HG02970 (cell line): Measurements from ENCODE around the gene ZNF880.
"Not testable (repeated sequence)": the region's sequence is repeated elsewhere in the genome, so short reads cannot be mapped to it uniquely, and the experiment has no call there.

Source experiments
- ATAC-seq: cut with Tn5 transposase; IDR thresholded peaks from one replicate; pipeline ENCODE4 v1.9.1; 2021; ENCODE audit warnings: mild to moderate bottlenecking, moderate library complexity, moderate number of reproducible peaks; ENCODE audit not compliant: unreplicated experiment, low FRiP score

Gene ZNF880

DNA sequence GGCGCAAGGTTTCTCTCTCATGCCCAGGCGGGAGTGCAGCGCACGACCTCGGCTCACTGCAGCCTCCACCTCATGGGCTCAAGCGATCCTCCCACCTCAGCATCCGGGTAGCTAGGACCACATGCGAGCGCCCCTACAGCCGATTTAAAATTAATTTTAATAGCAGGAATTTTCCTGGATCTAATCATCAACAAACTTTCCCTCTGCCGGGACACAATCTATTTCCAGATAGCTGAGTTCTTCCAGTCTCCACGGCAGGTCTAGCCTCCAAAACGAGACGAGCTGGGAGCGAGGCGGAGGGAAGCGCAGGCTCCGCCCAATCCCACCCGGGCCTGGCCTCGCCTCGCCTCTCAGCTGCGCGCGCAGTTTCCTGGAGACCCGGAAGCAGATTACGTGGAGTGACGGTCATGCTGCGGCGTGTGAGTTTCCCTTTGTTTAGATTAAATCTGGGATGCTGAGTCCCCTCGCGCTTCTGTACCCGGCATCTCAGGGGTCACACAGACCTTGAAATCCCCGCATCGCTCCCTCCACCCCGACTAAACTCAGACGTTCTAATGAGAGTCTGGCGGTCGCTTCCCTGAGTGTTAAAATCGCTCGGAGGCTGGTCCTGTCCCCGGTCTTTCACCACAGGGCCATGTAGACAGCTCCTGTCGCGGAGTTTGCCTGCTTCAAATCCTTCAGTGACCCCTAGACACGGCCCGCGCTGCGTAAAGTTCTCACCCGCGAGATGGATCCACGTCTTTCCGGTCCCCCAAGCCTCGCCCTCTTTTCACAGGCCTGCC lies at the start of gene ZNF880:
TSS of gene ZNF880 (plus strand) at position 365 of the 782 bp plus-strand sequence. CDS start at position 408, 43 bp downstream.
- ATAC-seq, result peak; percentile 51

DNA sequence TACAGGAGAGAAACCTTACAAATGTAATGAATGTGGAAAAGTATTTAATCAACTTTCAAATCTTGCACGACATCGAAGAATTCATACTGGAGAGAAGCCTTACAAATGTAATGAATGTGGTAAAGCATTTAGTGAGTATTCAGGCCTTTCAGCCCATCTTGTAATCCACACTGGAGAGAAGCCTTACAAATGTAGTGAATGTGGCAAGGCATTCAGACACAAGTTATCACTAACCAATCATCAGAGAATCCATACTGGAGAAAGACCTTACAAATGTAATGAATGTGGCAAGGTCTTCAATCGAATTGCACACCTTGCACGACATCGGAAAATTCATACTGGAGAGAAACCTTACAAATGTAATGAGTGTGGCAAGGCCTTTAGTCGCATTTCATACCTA lies 47.3 kb upstream of the ZNF880 start:
- ATAC-seq, result no peak

DNA sequence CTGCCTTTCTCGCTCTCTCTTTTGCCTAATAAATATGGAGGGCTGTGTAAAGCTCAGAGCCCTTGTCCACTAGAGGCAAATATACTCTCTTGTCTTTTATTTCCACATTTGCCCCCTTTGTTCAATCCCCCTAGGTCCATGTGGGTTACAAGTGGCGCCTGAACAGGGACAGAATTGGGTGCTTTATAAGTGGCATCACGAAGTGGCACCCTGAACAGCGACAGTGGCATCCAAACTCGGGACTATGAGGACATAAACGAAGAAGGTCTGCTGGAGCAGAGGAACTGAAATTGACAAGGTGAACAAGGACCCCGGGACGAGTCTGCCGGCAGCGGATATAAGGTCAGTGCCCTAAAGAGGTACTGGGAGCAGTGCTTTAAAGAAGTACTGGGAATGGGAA lies 38.0 kb upstream of the ZNF880 start:
- no peak for ATAC-seq

DNA sequence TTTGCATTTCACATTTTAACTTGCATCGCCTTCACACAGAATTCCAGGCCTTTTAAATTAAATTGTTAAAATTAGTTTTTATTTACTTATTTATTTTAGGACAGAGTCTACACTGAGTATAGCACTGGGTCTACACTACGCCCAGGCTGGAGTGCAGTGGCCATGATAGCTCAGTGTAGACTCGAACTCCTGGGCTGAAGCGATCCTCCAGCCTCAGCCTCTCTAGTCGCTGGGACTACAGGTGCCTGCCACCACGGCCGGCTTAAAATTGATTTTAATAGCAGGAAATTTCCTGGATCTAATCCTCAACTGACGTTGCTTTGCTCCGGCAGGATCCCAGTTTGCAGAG lies 34.0 kb upstream of the ZNF880 start:
- peak; percentile 25 for ATAC-seq

DNA sequence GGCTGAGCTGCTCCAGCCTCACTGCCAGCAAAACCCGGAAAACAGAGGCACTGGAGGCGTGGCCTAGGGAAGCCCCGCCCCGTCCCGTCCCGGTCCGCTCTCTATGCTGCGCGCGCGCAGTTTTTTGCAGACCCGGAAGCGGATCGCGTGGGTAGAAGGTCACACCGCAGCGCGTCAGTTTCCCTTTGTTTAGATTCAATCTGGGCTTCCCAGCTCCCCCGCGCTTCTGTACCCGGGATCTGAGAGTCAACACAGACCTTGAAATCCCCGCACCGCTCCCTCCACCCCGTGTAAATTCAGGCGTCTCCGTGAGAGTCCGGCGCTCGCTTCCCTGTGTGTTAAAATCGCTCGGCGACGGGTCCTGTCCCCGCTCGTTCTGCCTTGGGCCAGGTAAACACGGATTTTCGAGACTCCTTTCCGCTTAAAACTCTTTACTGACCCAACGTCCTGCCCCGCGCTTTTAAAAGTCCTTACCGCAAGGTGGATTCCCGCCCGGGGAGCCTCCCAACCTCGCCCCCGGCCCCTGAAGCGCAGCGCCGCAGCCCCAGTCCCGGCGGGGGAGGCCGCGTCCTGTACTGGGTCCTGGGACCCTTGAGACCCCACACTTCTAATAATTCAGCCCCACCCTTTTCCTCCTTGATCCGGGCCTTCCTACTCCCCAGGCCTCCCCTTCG lies 33.5 kb upstream of the ZNF880 start, which contains the start of gene ZNF610:
TSS of gene ZNF610 (plus strand) at position 127 of the 674 bp plus-strand sequence. CDS start 12,930 bp downstream, outside the sequence.
- ATAC-seq, result peak; percentile 81

DNA sequence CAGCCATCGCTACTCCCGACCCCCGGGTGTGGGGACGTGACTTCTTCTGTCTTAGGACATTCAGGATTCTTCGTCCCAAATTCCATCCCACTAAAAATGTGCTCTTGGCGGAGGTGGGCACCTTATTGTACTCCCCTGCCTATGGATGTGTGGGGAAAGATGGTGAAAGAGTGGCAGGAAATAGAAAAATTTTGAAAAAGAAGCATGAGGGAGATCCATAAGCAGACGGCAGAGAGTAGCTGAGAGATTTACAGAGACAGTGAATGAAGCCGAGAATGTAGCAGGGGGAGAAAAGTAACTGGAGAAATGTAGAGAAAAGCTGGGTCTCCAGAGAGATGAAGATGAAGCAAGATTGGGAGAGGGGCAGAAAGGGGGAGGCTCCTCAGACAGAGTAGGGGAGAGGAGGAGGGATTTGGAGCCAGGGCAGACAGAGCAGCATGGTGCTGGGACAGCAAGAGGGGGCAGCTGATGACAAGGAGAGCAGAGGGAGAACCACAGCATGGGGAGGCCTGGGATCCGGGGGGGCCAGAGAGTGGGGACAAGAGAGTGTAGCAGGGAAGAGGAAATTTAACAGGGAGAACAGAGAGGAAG lies 32.8 kb upstream of the ZNF880 start:
- no peak for ATAC-seq

DNA sequence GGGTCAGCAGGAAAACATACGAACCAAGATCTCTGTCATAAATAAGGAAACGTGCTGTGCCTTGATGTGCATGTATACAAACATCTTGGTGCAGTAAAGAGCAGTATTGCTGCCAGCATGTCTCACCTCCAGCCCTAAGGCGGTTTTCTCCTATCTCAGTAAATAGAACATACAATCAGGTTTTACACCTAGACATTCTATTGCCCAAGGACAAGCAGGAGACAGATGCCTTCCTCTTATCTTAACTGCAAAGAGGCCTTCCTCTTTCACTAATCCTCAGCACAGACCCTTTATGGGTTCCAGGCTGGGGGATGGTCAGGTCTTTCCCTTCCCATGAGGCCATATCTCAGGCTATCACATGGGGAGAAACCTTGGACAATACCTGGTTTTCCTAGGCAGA lies 30.7 kb upstream of the ZNF880 start:
- ATAC-seq, result not testable (repeated sequence)

DNA sequence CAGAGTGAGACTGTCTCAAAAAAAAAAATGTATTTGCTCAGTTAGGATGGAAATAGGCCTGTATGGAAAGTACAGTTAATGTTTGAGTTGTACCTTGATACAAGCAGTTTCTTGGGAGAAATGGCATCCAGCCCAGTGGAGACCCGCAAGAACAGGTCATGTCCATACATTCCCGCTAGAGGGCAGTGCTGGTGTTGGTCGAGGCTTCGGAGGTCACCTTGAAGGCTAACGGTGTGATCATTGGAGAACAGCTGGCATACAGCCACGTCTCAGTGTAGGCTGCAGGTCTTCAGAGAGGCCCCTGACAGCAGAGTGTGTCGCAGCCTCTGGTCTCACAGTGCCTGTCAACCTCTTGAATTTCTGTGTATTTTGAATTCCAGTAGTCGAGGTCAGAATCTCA lies 26.2 kb upstream of the ZNF880 start:
- no peak for ATAC-seq

DNA sequence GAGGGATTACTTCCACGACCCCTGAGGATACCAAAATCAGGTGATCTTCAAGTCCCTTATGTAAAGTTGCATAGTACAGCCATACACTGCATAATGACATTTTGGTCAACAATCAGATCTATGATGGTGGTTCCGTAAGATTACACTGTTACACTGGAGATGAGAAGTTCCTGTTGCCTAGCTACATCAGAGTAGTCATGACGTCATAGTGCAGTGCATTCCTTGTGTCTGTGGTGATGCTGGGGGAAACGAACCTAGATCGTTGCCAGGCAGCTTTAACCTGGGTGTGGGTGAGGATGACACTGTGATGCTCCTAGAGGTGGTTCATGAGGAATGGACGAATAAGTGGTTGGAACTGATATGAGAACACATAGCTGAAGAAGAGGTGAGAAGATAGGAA lies 24.6 kb upstream of the ZNF880 start:
- no peak for ATAC-seq

DNA sequence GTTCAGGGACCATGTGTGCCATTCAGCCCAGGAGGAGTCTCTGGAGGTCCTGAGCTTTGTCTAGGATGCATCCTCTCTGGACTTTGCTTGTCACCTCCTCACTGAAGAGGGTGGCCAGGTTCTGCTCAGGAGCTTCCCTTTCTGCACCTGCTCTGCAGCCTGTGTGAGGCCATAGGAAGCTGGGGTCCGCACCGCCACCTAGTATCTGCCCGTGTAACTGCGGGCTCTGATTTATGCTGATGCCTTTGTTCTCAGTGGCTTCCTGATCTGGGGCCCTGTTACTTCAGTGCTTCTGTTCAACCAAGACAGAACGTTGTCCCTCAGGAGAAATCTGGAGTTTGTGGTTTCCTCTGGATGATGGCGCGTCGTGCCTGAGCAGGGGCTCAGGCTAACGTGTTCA lies 18.2 kb upstream of the ZNF880 start:
- ATAC-seq, result no peak

DNA sequence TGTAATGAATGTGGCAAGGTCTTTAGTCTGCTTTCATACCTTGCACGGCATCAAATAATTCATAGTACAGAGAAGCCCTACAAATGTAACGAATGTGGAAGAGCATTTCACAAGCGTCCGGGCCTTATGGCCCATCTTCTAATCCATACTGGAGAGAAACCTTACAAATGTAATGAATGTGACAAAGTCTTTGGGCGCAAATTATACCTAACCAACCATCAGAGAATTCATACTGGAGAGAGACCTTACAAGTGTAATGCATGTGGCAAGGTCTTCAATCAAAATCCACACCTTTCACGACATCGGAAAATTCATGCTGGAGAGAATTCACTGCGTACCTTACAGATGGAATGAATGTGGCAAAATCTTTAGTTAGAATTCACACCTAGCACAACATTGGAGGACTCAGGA lies 3.3 kb upstream of the ZNF880 start:
- ATAC-seq, result no peak

DNA sequence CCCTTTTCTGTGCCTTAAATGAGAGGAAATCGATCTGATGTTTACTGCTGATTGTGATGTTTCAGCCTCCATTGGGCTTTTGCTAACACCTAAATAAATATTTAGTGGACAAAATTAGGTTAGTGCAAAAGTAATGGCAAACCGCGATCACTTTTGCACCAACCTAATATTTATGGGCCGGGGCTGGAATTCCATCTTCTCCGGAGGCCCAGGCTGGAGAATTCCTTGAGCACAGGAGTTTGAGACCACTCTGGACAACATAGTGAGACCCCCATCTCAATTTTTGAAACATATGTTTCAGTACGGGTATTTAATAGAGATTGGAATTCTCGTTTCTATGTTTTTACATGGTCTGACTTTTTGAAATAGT lies 603 bp downstream of the ZNF880 start:
- no peak for ATAC-seq

DNA sequence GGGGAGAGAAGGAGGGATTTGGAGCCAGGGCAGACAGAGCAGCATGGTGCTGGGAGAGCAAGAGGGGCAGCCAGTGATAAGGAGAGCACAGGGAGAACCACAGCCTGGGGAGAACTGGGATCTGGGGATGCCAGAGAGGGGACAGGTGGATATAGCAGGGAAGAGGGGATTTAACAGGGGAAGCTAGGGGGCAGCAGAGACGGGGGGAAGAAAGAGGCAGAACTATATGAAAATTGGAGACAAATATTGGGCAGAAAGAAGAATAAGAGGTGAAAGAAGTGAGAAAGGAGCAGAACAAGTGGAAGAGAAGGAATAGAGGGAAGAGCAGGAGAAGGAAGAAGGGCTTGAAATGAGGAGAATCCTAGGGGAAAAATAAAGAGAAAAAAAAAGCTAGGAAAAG lies 21.4 kb downstream of the ZNF880 start:
- ATAC-seq, result no peak

DNA sequence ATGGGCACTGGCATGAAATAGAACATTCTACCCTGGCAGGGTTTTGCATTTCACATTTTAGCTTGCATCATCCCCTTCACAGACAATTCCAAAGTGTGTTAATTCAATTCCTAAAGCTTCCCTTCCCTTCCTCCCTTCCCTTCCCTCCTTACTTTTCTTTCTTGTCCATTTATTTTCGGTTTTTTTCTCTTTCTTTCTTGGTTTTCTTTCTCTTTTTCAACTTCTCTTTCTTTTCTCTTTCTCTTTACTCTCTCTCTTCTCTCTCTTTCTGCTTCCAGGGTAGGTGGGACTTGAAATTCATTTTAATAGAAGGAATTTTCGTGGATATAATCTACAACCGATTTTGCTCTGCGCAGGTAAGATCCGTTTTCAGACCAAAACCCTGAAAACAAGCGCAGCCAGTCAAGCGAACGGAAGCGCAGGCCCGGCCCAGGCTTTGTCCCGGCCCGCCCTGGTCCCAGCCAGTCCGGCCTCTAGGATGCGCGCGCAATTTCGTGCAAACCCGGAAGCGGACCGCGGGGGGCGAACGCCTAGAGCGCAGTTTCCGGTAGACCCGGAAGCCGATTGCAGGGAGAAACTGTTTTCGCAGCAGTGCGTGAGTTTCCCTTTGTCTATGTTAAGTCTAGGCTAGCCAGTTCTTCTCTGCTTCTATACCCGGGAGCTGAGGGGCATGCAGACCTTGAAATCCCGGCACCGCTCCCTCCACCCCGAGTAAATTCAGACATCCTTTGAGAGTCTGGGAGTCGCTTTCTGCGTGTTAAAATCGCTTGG lies 27.8 kb downstream of the ZNF880 start, which contains the start of gene ZNF528:
TSS of gene ZNF528 (plus strand) at position 540 of the 771 bp plus-strand sequence. CDS start 4,165 bp downstream, outside the sequence.
- no peak for ATAC-seq

DNA sequence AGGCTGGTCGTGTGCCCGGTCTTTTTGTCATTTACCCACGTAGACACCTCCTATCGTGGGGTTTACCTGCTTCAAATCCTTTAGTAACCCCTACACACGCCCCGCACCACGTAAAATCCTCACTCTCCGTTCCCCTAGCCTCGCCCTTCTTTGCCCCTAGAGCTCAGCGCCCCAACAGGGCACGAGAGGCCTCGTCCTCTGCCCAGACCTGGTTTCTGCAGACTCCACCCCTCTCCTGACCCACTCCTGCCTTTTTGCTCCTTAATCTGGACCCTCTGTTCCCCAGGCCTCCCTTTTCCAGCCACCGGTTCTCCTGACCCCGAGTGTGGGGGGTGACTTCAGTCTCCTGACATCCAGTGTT lies 28.3 kb downstream of the ZNF880 start:
- ATAC-seq, result no peak

DNA sequence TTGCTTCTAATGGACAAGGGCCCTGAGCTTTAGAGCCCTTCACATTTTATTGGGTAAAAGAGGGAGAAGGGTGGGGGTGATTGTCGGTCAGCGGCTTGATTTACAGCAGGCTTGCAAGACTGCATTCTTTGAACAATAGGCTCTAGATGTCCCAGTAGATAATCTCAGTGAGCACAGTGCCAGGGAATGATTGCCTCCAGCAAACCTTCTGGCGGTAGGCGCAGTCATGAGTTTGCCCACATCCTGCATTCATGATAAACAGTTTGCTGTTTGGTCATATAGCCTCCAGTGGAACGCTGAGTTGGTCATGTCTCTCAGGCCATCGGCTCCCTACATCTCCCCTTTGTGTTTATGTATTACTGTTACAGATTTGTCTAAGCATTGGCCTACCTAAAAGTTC lies 40.6 kb downstream of the ZNF880 start:
- no peak for ATAC-seq

DNA sequence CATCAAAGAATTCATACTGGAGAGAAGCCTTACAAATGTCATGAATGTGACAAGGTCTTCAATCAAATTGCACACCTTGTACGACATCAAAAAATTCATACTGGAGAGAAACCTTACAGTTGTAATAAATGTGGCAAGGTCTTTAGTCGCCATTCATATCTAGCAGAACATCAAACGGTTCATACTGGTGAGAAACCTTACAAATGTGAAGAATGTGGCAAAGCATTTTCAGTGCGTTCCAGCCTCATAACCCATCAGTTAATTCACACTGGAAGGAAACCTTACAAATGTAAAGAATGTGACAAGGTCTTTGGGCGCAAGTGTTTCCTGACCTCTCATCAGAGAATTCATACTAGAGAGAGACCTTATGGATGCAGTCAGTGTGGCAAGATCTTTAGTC lies 46.0 kb downstream of the ZNF880 start:
- ATAC-seq, result no peak

DNA sequence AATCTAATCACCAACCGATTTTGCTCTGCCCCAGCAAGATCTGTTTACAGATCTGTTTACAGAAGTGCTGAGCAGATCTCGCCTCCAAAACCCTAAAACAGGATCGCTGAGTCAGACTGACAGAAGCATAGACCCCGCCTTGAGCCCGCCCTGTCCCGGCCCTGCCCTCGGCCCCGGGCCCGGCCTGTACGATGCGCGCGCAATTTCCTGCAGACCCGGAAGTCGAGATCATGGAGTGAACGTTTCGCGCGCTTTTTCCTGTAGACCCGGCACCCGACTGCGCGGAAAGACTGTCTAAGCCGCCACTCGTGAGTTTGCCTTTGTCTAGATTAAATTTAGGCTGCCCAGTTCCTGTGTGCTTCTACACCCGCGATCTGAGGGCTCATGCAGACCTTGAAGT lies 59.2 kb downstream of the ZNF880 start, which contains the start of gene ZNF534:
TSS of gene ZNF534 (plus strand) at position 212 of the 400 bp plus-strand sequence. CDS start 2,327 bp downstream, outside the sequence.
- no peak for ATAC-seq
